GM12801 (cell line): Measurements from ENCODE around the gene SPATA1.

Experiments used
- TF ChIP-seq, protein P1 (sequence below): IDR thresholded peaks from one replicate; pipeline ENCODE4 v1.5.1; 2011; ENCODE audit warnings: control low read depth; ENCODE audit not compliant: insufficient read length; ENCODE audit errors: extremely low read depth

SPATA1 gene

DNA sequence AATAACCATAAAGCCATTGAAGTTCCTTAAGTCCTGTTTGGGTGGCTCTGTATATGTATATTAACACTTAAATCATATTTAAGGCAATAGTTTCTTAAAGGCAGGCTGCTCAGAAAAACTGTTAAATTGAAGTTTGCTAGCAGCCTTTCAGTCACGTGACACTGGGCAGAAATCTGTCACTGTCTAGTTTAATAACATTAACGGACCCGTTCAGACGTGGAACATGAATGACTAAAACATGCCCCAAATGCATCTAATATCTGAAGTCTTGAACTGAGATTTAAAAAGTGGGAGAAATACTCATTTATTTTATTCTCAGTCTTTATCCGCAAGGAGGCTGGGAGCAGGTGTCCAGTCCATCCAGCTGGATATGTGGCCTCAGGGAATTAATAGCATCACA, 3.3 kb upstream of the SPATA1 start:
- TF ChIP-seq, protein P1, sequence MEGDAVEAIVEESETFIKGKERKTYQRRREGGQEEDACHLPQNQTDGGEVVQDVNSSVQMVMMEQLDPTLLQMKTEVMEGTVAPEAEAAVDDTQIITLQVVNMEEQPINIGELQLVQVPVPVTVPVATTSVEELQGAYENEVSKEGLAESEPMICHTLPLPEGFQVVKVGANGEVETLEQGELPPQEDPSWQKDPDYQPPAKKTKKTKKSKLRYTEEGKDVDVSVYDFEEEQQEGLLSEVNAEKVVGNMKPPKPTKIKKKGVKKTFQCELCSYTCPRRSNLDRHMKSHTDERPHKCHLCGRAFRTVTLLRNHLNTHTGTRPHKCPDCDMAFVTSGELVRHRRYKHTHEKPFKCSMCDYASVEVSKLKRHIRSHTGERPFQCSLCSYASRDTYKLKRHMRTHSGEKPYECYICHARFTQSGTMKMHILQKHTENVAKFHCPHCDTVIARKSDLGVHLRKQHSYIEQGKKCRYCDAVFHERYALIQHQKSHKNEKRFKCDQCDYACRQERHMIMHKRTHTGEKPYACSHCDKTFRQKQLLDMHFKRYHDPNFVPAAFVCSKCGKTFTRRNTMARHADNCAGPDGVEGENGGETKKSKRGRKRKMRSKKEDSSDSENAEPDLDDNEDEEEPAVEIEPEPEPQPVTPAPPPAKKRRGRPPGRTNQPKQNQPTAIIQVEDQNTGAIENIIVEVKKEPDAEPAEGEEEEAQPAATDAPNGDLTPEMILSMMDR, result no peak

DNA sequence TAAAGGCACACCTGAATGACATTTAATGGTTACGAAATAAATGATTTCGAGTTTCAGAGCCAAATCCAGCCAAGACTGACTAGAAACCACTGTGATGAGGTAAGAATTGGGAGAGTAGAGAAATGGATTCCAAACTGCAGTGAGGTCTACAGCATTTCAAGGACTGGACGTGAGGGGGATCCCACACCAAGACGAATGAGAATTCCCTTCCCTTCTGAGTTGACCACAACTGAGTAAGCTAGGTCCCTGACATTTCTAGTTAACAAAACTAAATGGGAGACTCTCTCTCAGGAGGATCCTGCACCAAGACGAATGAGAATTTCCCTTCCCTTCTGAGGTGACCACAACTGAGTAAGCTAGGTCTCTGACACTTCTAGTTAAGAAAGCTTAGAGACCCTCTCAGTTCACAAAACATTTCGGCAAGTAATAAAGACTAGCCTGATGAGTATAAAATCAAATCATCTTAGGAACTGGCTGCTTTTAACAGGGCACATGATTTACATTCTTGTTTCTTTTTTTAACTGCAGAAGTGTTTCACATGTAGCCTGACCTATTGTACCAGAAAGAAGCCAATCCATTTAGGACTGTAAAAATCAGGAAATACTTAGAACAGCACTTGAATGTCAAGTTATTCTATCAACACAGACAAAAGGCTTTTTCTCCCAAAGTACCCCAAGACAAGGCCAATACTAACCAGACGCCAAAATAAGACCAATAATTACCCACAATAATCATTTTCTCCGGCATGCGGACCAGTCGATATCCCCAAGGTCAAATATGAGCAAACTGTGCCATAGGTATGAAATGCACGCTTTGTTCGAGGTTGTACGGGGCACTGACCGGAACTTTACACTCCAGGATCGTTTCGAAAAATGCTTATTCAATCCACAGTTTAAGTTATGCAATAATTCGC, 1.4 kb upstream of the SPATA1 start:
- TF ChIP-seq, protein P1, result no peak

- TF ChIP-seq, protein P1, result no peak
Measured at GRCh38 chr1:84505493-84506001, 639 bp upstream of the SPATA1 start.

DNA sequence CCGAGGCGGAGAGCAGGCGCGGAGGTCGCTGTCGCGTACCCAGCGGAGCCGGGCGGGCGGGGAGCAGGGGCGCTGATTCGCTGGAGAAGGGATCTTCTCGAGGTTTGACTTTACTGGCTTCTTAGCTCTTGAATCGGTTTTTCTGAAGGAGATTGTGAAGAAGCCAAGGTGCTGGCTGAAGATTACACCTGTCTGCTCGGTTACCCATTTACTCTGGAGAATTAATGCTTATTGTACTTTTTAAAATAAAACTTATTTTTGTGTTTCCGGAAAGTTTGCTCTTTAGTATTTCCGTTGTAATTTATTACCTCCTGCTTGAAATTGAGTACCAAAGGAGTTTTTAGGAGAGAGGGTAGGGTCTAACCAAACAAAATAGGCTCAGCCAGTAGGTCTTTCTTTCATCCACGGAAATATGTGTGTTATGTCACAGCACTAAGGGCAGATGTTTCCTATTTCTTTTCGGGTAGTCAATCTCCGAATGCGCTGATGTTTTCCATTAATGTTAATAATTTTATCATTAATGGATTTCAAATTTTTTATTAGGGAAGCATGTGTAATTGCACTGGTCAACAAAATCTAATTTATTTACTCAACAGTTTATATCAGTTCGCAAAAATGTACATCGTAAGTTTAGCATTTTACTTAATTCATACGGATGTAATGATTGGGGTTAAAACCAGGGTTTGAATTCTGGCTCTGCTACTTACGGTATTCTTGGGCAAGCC, 705 bp downstream of the SPATA1 start:
- TF ChIP-seq, protein P1, result no peak

DNA sequence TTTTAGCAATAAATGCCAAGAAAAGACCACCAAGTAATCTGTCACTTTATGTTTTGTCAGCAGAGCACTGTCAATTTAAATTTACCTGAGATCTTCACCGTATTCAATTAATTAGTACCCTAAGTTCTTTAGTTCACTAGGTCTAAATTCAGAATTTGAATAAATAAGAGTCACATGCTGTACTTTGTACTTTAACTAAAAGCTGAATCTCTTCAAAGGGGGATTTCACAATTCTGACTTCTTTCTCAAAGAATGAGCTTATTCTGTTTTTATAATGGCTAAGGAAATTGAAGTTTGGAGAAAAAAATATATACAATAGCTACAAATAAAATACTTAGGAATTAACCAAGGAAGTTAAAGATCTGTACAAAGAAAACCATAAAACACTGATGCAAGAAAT, 2.3 kb downstream of the SPATA1 start:
- TF ChIP-seq, protein P1, result no peak

GRCh38 chr1:84509029-84509428, 2.8 kb downstream of the SPATA1 start:
- TF ChIP-seq, protein P1, result no peak

DNA sequence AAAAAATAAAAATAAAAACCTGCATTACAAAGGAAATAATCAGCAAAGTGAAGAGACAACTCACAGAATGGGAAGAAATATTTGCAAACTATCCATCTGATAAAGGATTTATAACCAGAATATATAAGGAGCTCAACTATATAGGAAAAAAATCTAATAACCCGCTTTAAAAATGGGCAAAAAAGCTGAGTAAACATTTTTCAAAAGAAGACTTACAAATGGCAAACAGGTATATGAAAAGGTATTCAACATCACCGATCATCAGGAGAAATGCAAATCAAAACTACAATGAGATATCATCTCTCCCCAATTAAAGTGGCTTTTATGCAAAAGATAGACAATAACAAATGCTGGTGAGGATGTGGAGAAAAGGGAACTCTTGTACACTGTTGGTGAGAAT, 4.0 kb downstream of the SPATA1 start:
- TF ChIP-seq, protein P1, result no peak
